ENCODE measurements around the gene WIPF1.

GRCh38 chr2:174609261-174609660 lies 11.7 kb upstream of the WIPF1 start:
- TF ChIP-seq RAD21 (IDR thresholded peaks at IDR 0.05; ENCODE audit: low read length) (no peak), TCF12 (IDR thresholded peaks at IDR 0.05) (no peak), JUND (IDR thresholded peaks at IDR 0.05) (no peak), RFX5 (IDR thresholded peaks at IDR 0.05; ENCODE audit: low read length) (no peak), CHD2 (IDR thresholded peaks at IDR 0.05; ENCODE audit: low read length, partially characterized antibody) (no peak), RXRA (IDR thresholded peaks at IDR 0.05; ENCODE audit: borderline replicate concordance, low read depth) (no peak), SIN3A (IDR thresholded peaks at IDR 0.05; ENCODE audit: borderline replicate concordance, low read depth, low read length) (no peak)
- TF ChIP-seq, protein P1, sequence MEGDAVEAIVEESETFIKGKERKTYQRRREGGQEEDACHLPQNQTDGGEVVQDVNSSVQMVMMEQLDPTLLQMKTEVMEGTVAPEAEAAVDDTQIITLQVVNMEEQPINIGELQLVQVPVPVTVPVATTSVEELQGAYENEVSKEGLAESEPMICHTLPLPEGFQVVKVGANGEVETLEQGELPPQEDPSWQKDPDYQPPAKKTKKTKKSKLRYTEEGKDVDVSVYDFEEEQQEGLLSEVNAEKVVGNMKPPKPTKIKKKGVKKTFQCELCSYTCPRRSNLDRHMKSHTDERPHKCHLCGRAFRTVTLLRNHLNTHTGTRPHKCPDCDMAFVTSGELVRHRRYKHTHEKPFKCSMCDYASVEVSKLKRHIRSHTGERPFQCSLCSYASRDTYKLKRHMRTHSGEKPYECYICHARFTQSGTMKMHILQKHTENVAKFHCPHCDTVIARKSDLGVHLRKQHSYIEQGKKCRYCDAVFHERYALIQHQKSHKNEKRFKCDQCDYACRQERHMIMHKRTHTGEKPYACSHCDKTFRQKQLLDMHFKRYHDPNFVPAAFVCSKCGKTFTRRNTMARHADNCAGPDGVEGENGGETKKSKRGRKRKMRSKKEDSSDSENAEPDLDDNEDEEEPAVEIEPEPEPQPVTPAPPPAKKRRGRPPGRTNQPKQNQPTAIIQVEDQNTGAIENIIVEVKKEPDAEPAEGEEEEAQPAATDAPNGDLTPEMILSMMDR (IDR thresholded peaks at IDR 0.05), result no peak
- TF ChIP-seq, protein P2, sequence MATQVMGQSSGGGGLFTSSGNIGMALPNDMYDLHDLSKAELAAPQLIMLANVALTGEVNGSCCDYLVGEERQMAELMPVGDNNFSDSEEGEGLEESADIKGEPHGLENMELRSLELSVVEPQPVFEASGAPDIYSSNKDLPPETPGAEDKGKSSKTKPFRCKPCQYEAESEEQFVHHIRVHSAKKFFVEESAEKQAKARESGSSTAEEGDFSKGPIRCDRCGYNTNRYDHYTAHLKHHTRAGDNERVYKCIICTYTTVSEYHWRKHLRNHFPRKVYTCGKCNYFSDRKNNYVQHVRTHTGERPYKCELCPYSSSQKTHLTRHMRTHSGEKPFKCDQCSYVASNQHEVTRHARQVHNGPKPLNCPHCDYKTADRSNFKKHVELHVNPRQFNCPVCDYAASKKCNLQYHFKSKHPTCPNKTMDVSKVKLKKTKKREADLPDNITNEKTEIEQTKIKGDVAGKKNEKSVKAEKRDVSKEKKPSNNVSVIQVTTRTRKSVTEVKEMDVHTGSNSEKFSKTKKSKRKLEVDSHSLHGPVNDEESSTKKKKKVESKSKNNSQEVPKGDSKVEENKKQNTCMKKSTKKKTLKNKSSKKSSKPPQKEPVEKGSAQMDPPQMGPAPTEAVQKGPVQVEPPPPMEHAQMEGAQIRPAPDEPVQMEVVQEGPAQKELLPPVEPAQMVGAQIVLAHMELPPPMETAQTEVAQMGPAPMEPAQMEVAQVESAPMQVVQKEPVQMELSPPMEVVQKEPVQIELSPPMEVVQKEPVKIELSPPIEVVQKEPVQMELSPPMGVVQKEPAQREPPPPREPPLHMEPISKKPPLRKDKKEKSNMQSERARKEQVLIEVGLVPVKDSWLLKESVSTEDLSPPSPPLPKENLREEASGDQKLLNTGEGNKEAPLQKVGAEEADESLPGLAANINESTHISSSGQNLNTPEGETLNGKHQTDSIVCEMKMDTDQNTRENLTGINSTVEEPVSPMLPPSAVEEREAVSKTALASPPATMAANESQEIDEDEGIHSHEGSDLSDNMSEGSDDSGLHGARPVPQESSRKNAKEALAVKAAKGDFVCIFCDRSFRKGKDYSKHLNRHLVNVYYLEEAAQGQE (IDR thresholded peaks at IDR 0.05; ENCODE audit: low read depth, low read length), result no peak
